Colonic mucosa (tissue), 4 donors: ENCODE data around the gene PELI3. TPM values are rescaled to one million over a fixed set of nuclear protein-coding genes. Genes with fewer than 3 reads are reported as not detected.

ENCODE experiments used
- DNase-seq: peaks from one replicate; pipeline ENCODE4 v3.0.0-alpha.2; 2020
- H3K27ac ChIP-seq: fragments of 200-600 bp; one replicate; pipeline ENCODE4 v1.8.0; 2021
- H3K27me3 ChIP-seq: fragments of 200-600 bp; one replicate; pipeline ENCODE4 v1.8.0; 2021
- H3K36me3 ChIP-seq: fragments of 200-600 bp; one replicate; pipeline ENCODE4 v1.8.0; 2021
- H3K4me1 ChIP-seq: fragments of 200-600 bp; one replicate; pipeline ENCODE4 v1.8.0; 2021; ENCODE audit warnings: mild to moderate bottlenecking
- H3K4me3 ChIP-seq: fragments of 200-600 bp; one replicate; pipeline ENCODE4 v1.8.0; 2021
- H3K9ac ChIP-seq, 2 donors: one replicate each; pipeline ENCODE4 v1.7.0; 2013; ENCODE audit warnings: control low read depth in 2 of 2, low read depth in 2 of 2, low read length in 2 of 2
- H3K9me3 ChIP-seq: fragments of 200-600 bp; one replicate; pipeline ENCODE4 v1.8.0; 2021
- intact Hi-C: fragments of 100-400 bp; cut with DNase I; formaldehyde crosslinking; loops from one replicate; pipeline ENCODE4 v1.14.1; 2022
- total RNA-seq, 2 donors: library from RNA; stranded (reverse); fragmentation: NEBNext Ultra II Directional in 1 of 2; extraction: Animal tissue kit (Norgen Biotek cat#: 25700) in 1 of 2; gene quantifications; one replicate each; pipeline ENCODE4 v1.2.1, GENCODE V29; 2021
- TF ChIP-seq, protein P1 (sequence below): fragments of 200-600 bp; IDR thresholded peaks from one replicate; pipeline ENCODE4 v1.8.0; 2022; ENCODE audit warnings: antibody characterized with exemption, mild to moderate bottlenecking
- donor health status: healthy.
- donor health status: DM: no; HTN: no; CAD: no.
- donor health status: DM: no; HTN: no; CAD: no.

PELI3 gene
- total RNA-seq, 2 donors from 2014 or later, result 3.8 to 3.9 TPM

- DNase-seq, result no peak
- Histone ChIP-seq H3K9ac (no peak overlapping the region), H3K27me3 (no peaks in the 10 kb centered on the region), H3K4me1 (no peaks in the 10 kb centered on the region), H3K36me3 (no peaks in the 10 kb centered on the region), H3K4me3 (no peak overlapping the region), H3K27ac (no peak overlapping the region), H3K9me3 (no peaks in the 10 kb centered on the region)
- intact Hi-C loops, result no loop called here
- TF ChIP-seq, protein P1, sequence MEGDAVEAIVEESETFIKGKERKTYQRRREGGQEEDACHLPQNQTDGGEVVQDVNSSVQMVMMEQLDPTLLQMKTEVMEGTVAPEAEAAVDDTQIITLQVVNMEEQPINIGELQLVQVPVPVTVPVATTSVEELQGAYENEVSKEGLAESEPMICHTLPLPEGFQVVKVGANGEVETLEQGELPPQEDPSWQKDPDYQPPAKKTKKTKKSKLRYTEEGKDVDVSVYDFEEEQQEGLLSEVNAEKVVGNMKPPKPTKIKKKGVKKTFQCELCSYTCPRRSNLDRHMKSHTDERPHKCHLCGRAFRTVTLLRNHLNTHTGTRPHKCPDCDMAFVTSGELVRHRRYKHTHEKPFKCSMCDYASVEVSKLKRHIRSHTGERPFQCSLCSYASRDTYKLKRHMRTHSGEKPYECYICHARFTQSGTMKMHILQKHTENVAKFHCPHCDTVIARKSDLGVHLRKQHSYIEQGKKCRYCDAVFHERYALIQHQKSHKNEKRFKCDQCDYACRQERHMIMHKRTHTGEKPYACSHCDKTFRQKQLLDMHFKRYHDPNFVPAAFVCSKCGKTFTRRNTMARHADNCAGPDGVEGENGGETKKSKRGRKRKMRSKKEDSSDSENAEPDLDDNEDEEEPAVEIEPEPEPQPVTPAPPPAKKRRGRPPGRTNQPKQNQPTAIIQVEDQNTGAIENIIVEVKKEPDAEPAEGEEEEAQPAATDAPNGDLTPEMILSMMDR, result no peak
Measured at GRCh38 chr11:66524304-66525040, 57.8 kb downstream of the PELI3 start.

Other genes with a start within 250 kb of the PELI3 start
- gene KLC2, start 209.2 kb upstream of the PELI3 start, total RNA-seq, result 10 to 100 TPM; 19.9 to 35.7 TPM
- 100 to 1,000 TPM; 212 to 243 TPM for gene RAB1B, start 198.3 kb upstream of the PELI3 start, total RNA-seq
- under 1 TPM; 0.58 to 0.67 TPM for gene CNIH2, start 188.7 kb upstream of the PELI3 start, total RNA-seq
- gene YIF1A, start 177.8 kb upstream of the PELI3 start, total RNA-seq, result 100 to 1,000 TPM in 1 of 2 donors, 10 to 100 TPM in 1; 87.4 to 159 TPM
- gene TMEM151A, start 175.0 kb upstream of the PELI3 start, total RNA-seq, result under 1 TPM; 0.37 to 0.47 TPM
- 1 to 10 TPM; 4.9 to 8.8 TPM for gene CD248, start 149.9 kb upstream of the PELI3 start, total RNA-seq
- 10 to 100 TPM; 11.6 to 20.0 TPM for gene RIN1, start 130.5 kb upstream of the PELI3 start, total RNA-seq
- gene BRMS1, start 121.8 kb upstream of the PELI3 start, total RNA-seq, result 10 to 100 TPM; 31.1 to 64.6 TPM
- 10 to 100 TPM; 14.2 to 20.2 TPM for gene B4GAT1, start 119.3 kb upstream of the PELI3 start, total RNA-seq
- gene SLC29A2, start 95.1 kb upstream of the PELI3 start, total RNA-seq, result 10 to 100 TPM; 20.2 to 28.3 TPM
- under 1 TPM; 0.17 to 0.37 TPM for gene NPAS4, start 45.9 kb upstream of the PELI3 start, total RNA-seq
- 100 to 1,000 TPM in 1 of 2 donors, 10 to 100 TPM in 1; 55.6 to 122 TPM for gene MRPL11, start 28.1 kb upstream of the PELI3 start, total RNA-seq
- gene DPP3, start 13.5 kb downstream of the PELI3 start, total RNA-seq, result 100 to 1,000 TPM in 1 of 2 donors, 10 to 100 TPM in 1; 70.3 to 124 TPM
- gene BBS1, start 43.7 kb downstream of the PELI3 start, total RNA-seq, result 10 to 100 TPM; 16.8 to 25.8 TPM
- 10 to 100 TPM in 1 of 2 donors, 1 to 10 TPM in 1; 7.7 to 10.7 TPM for gene ZDHHC24, start 79.1 kb downstream of the PELI3 start, total RNA-seq
- gene ACTN3, start 80.0 kb downstream of the PELI3 start, total RNA-seq, result under 1 TPM in 1 of 2 donors, not detected in 1; 0.11 TPM
- 10 to 100 TPM in 1 of 2 donors, 1 to 10 TPM in 1; 3.1 to 17.3 TPM for gene CTSF, start 101.7 kb downstream of the PELI3 start, total RNA-seq
- under 1 TPM; 0.53 to 0.62 TPM for gene CCDC87, start 126.2 kb downstream of the PELI3 start, total RNA-seq
- gene CCS, start 126.3 kb downstream of the PELI3 start, total RNA-seq, result 10 to 100 TPM; 31.2 to 41.4 TPM
- 100 to 1,000 TPM in 1 of 2 donors, 10 to 100 TPM in 1; 36.4 to 110 TPM for gene RBM14, start 149.7 kb downstream of the PELI3 start, total RNA-seq
- gene RBM4, start 171.8 kb downstream of the PELI3 start, total RNA-seq, result 10 to 100 TPM; 95.4 to 99.0 TPM
- gene RBM4B, start 211.0 kb downstream of the PELI3 start, total RNA-seq, result 10 to 100 TPM; 14.1 to 16.5 TPM